Thoracic aorta (tissue), 2 donors: Measurements from ENCODE around the gene PCGF3. TPM values are rescaled to one million over a fixed set of nuclear protein-coding genes. Genes with fewer than 3 reads are reported as not detected.

Experiments
- ATAC-seq: fragments of 150-250 bp; one replicate; pipeline ENCODE4 v1.8.0; 2017; ENCODE audit warnings: low read depth; ENCODE audit not compliant: insufficient number of reproducible peaks, low FRiP score
- DNase-seq: peaks from one replicate; pipeline ENCODE4 v3.0.0-alpha.2; 2020; ENCODE audit warnings: low spot score
- H3K27ac ChIP-seq, 2 donors: fragments of 200-600 bp; sonication (generic); 1 replicate in 1 of 2; 2 replicates in 1 of 2; pipeline ENCODE4 v1.5.1; 2016; ENCODE audit warnings: mild to moderate bottlenecking in 2 of 2, moderate library complexity in 2 of 2
- H3K27me3 ChIP-seq: fragments of 200-600 bp; sonication (generic); replicated peaks from 2 replicates; pipeline ENCODE4 v1.6.0; 2016; ENCODE audit warnings: mild to moderate bottlenecking; ENCODE audit not compliant: insufficient read depth
- H3K36me3 ChIP-seq: fragments of 200-600 bp; sonication (generic); one replicate; pipeline ENCODE4 v1.5.1; 2016
- H3K4me1 ChIP-seq, 2 donors: fragments of 200-600 bp; sonication (generic); 1 replicate in 1 of 2; 2 replicates in 1 of 2; pipeline versions ENCODE4 v1.5.1 to v1.6.0; 2016; ENCODE audit warnings: low read depth in 2 of 2, mild to moderate bottlenecking in 1 of 2; ENCODE audit not compliant: control insufficient read depth in 1 of 2
- H3K4me3 ChIP-seq: fragments of 200-600 bp; sonication (generic); 2 replicates; pipeline ENCODE4 v1.5.1; 2016; ENCODE audit warnings: mild to moderate bottlenecking
- H3K9me3 ChIP-seq: fragments of 200-600 bp; sonication (generic); 2 replicates; pipeline ENCODE4 v1.5.1; 2016
- total RNA-seq, 2 donors: library from RNA; depleted of rRNA; stranded (reverse); fragments of >200 nt; gene quantifications; one replicate each; pipeline versions ENCODE4 v1.1.0 to v1.2.3, GENCODE V29; 2016
- TF ChIP-seq, protein P1 (sequence below): fragments of 200-600 bp; sonication (generic); IDR thresholded peaks from one replicate; pipeline ENCODE4 v1.5.1; 2019; ENCODE audit warnings: antibody characterized with exemption

PCGF3 gene
- total RNA-seq, 2 donors from 2014 or later = 50.4 to 83.2 TPM

DNA sequence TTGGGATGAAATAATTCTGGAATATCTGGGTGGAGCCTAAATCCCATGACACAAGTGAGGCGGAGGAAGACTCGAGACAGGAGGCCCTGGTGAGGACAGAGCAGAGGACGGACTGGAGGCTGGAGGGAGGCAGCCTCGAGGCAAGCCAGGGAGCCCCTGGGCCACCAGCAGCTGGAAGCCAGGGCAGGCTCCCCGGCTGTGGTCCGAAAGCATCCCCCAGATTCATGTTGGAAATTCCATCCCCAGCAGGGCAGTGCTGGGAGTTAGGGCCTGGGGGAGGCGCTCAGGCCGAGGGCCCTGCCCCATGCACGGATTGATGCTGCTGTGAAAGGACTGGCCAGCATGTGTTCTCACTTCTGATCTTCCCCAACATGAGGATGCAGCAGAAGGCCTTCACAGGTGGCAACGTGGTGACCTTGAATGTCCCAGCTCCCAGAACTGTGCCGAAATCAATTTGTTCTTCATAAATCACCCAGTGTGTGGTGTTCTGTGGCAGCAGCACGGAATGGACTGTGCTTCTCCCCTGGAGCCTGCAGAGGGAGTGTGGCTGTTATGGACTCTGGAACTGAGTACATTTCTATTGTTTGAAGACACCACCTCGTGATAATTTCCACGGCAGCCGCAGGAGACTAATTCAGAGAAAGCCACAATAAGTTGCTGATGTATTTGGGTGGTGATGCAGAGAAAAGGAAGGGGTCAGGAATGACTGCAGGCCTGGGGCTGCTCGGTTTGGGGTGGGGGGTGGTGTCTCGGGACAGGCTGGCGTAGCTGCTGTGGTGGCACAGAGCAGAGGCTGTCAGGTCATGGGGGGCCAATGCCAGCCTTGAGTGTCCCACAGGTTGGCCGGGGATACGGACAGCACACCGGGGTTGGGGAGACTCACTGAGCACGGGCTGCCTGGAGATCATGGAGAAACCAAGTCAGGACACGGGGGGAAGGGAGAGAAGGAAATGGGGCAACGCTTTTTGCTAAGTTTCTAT, 56.9 kb downstream of the PCGF3 start:
- no peak overlapping the region for H3K4me3 ChIP-seq
- no peaks in the 10 kb centered on the region for H3K4me1 ChIP-seq
- H3K27me3 ChIP-seq = no peaks in the 10 kb centered on the region
- H3K27ac ChIP-seq = no peak overlapping the region
- ATAC-seq = no peak
- TF ChIP-seq, protein P1, sequence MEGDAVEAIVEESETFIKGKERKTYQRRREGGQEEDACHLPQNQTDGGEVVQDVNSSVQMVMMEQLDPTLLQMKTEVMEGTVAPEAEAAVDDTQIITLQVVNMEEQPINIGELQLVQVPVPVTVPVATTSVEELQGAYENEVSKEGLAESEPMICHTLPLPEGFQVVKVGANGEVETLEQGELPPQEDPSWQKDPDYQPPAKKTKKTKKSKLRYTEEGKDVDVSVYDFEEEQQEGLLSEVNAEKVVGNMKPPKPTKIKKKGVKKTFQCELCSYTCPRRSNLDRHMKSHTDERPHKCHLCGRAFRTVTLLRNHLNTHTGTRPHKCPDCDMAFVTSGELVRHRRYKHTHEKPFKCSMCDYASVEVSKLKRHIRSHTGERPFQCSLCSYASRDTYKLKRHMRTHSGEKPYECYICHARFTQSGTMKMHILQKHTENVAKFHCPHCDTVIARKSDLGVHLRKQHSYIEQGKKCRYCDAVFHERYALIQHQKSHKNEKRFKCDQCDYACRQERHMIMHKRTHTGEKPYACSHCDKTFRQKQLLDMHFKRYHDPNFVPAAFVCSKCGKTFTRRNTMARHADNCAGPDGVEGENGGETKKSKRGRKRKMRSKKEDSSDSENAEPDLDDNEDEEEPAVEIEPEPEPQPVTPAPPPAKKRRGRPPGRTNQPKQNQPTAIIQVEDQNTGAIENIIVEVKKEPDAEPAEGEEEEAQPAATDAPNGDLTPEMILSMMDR = no peak
- H3K36me3 ChIP-seq = peaks cover 65% of the 10 kb centered on the region
- H3K9me3 ChIP-seq = peaks cover 74% of the 10 kb centered on the region
- no peak for DNase-seq

DNA sequence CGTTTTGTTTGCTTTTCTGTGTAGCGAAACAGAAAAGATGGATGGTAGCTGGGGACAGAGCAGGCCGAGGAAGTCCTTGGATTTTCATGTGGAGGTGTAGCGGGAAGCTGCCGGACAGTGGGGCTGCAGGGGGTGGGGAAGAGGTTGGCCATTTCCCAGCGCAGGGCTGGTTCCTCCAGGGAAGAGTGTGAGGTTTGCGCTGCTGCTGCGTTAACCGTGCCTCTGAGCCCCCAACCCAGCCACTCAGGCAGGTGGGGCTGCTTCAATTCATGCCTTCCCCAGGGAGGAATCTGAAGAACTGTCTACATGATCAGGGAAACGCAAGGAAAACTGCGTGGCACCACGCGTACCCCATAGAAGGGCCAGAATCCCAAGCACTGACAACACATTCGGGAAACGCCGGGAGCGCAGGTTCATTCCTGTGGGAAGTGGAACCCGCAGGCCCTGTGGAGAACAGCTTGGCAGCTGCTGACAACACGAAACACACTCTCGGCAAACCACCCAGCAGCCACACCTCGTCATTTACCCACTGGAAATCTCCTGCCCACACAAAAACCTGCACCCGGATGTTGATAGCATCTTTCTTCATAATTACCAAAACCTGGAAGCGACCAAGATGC, 57.7 kb downstream of the PCGF3 start:
- Histone ChIP-seq H3K36me3 (peaks cover 73% of the 10 kb centered on the region), H3K9me3 (peaks cover 72% of the 10 kb centered on the region), H3K4me3 (no peak overlapping the region), H3K4me1 (no peaks in the 10 kb centered on the region), H3K27ac (no peak overlapping the region), H3K27me3 (no peaks in the 10 kb centered on the region)
- no peak for ATAC-seq
- TF ChIP-seq, protein P1 = no peak
- no peak for DNase-seq

DNA sequence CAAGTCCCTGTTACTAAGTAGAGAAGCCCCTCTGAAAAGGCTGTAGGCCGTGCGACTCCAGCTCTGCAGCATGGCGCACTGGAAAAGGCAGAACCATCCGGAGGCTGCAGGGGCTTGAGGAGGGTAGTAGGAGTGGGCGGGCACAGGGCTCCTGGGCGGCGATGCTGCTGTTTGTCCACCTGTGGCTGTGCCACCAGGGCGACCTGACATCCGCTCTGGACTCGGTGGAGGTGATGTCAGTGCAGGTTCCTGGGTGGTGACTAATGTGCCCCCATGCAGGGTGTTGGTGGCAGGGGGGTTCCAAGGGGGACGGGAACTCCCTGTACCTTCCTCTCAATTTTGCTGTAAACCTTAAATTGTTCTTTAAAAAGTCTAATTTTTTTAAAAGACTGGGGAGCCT, 58.3 kb downstream of the PCGF3 start:
- H3K4me1 ChIP-seq = no peaks in the 10 kb centered on the region
- ATAC-seq = no peak
- no peak for DNase-seq
- TF ChIP-seq, protein P1 = no peak
- H3K9me3 ChIP-seq = peaks cover 78% of the 10 kb centered on the region
- H3K27me3 ChIP-seq = no peaks in the 10 kb centered on the region
- no peak overlapping the region for H3K4me3 ChIP-seq
- peaks cover 78% of the 10 kb centered on the region for H3K36me3 ChIP-seq
- H3K27ac ChIP-seq = no peak overlapping the region

DNA sequence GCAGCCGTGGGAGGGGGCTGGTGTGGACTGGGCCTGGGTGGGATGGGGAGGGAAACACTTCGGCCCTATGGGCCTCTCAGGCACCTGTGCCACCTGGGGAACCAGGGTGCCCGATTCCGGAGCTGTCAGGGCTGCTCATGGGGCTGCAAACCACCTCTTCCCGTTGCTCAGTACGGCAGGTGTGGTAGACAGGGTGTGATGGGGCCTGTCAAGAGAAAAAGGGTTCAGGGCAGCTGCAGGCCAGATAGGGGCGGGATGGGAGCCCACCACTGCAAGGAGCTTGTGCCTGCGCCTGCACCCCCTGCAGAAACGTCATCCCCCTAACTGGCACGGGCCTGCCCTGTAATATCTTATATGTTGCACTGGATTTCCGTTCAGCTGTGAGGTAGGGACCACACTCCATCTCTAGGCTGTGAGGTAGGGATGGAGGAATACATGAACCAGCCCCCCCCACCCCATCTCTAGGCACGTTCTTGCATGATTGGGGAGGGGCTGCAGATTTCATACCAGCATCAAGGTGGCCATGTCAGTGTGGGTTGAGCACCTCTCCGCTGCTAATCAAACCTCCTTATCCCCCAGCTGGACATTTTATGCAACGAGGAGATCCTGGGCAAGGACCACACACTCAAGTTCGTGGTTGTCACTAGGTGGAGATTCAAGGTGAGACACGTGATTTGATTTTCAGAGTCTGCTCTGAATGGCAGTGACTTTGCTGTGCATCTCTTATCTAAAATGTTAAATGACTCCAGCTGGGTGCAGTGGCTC, 59.0 kb downstream of the PCGF3 start:
- no peak overlapping the region for H3K4me3 ChIP-seq
- DNase-seq (no peak), ATAC-seq (no peak)
- H3K4me1 ChIP-seq = no peaks in the 10 kb centered on the region
- H3K27me3 ChIP-seq = no peaks in the 10 kb centered on the region
- TF ChIP-seq, protein P1 = no peak
- peaks cover 83% of the 10 kb centered on the region for H3K36me3 ChIP-seq
- peaks cover 80% of the 10 kb centered on the region for H3K9me3 ChIP-seq
- H3K27ac ChIP-seq = no peak overlapping the region

DNA sequence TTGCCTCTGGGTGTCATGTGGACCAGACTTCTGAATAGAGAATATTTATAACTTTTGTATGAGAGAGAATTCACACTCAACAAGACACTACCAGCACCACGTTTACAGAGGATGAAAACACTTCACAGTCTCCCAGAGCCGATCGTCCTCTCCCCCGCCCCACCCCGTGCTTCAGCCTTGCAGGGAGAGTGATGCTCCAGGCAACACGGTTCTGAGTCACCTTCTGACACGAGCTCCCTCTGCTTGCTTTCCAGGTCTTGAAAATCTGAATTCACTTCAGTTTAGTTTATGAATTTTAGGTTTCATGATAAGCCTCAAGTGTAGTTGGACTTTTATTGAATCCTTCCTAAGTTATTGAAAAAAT, 60.5 kb downstream of the PCGF3 start:
- Histone ChIP-seq H3K4me3 (no peak overlapping the region), H3K36me3 (peaks cover 83% of the 10 kb centered on the region), H3K9me3 (peaks cover 72% of the 10 kb centered on the region), H3K27ac (no peak overlapping the region), H3K27me3 (no peaks in the 10 kb centered on the region), H3K4me1 (no peaks in the 10 kb centered on the region)
- TF ChIP-seq, protein P1 = no peak
- ATAC-seq = no peak
- no peak for DNase-seq
